ENCODE results near the gene S100A14.

Gene S100A14

GRCh38 chr1:153566414-153567371 is 49.4 kb downstream of the S100A14 start:
- DNase-seq: peak in 34 of 56 donors; percentile 11 to 83 (median 38)

GRCh38 chr1:153565529-153566374 is 50.4 kb downstream of the S100A14 start, which contains the start of gene S100A2:
Gene S100A2 (minus strand): TSS chr1:153565844. CDS start chr1:153563877, 1,967 bp downstream.
- peak in 1 of 56 donors; percentile 11 for DNase-seq

Data from amygdala (tissue), 56 donors.